ENCODE results near the gene SASS6.

The SASS6 gene

GRCh38 chr1:100037927-100038659 lies 94.6 kb downstream of the SASS6 start:
- peak; percentile 89 to 93 for DNase-seq

GRCh38 chr1:100037656-100037926 lies 95.1 kb downstream of the SASS6 start:
- no peak for DNase-seq

GRCh38 chr1:100036718-100037655 lies 95.7 kb downstream of the SASS6 start:
- peak in 1 of 2 experiments; percentile 34 for DNase-seq

- no peak for DNase-seq
Observed at GRCh38 chr1:100035214-100035613, 97.5 kb downstream of the SASS6 start.

- no peak for DNase-seq
Observed at GRCh38 chr1:100034470-100034869, 98.3 kb downstream of the SASS6 start.
